DOHH2 (cell line): ENCODE measurements around the gene RPL41.

Experiments
- H3F3A ChIP-seq: fragments of 200-600 bp; sonication (generic), shearing (Covaris generic); 2 replicates; pipeline ENCODE4 v1.6.0; 2016; ENCODE audit warnings: antibody characterized with exemption, mild to moderate bottlenecking; ENCODE audit not compliant: control insufficient read depth, insufficient read depth
- H3K27ac ChIP-seq: fragments of 200-600 bp; sonication (generic); 2 replicates; pipeline ENCODE4 v1.5.1; 2014; ENCODE audit warnings: low read depth, mild to moderate bottlenecking, low read length, moderate library complexity
- H3K27me3 ChIP-seq: fragments of 200-600 bp; sonication (generic); 2 replicates; pipeline ENCODE4 v1.6.1; 2014; ENCODE audit warnings: mild to moderate bottlenecking, low read length, mixed read lengths; ENCODE audit not compliant: control insufficient read depth
- H3K36me3 ChIP-seq: fragments of 200-600 bp; sonication (generic); 2 replicates; pipeline ENCODE4 v1.6.1; 2014; ENCODE audit warnings: mild to moderate bottlenecking, low read length, moderate library complexity, mixed read lengths; ENCODE audit not compliant: control insufficient read depth
- H3K4me1 ChIP-seq: fragments of 200-600 bp; sonication (generic); 2 replicates; pipeline ENCODE4 v1.6.1; 2014; ENCODE audit warnings: mild to moderate bottlenecking, low read length, mixed read lengths; ENCODE audit not compliant: control insufficient read depth
- H3K4me2 ChIP-seq: fragments of 200-600 bp; sonication (generic); 2 replicates; pipeline ENCODE4 v1.6.0; 2014; ENCODE audit warnings: mild to moderate bottlenecking, low read length, moderate library complexity
- H3K4me3 ChIP-seq: fragments of 200-600 bp; sonication (generic); 2 replicates; pipeline ENCODE4 v1.5.1; 2014; ENCODE audit warnings: mild to moderate bottlenecking, low read length, mixed read lengths
- H3K79me2 ChIP-seq: fragments of 200-600 bp; sonication (generic); 2 replicates; pipeline ENCODE4 v1.6.1; 2014; ENCODE audit warnings: mild to moderate bottlenecking, low read length, mixed read lengths; ENCODE audit not compliant: control insufficient read depth
- H3K9me2 ChIP-seq: fragments of 200-600 bp; sonication (generic); replicated peaks from 2 replicates; pipeline ENCODE4 v1.6.1; 2014; ENCODE audit warnings: mild to moderate bottlenecking, low read length, mixed read lengths; ENCODE audit not compliant: control insufficient read depth
- H3K9me3 ChIP-seq: fragments of 200-600 bp; sonication (generic); 2 replicates; pipeline ENCODE4 v1.6.1; 2014; ENCODE audit warnings: antibody characterized with exemption, low read length, mixed read lengths; ENCODE audit not compliant: control insufficient read depth, insufficient read depth
- H4K20me1 ChIP-seq: fragments of 200-600 bp; sonication (generic); 2 replicates; pipeline ENCODE4 v1.6.0; 2014; ENCODE audit warnings: low read depth, mild to moderate bottlenecking, antibody characterized with exemption, low read length, moderate library complexity; ENCODE audit not compliant: control insufficient read depth, insufficient read depth
- CTCF ChIP-seq: fragments of 200-600 bp; sonication (generic); IDR thresholded peaks from one replicate; pipeline ENCODE4 v1.5.1; 2014; ENCODE audit warnings: antibody characterized with exemption, mild to moderate bottlenecking, low read depth, low read length; ENCODE audit not compliant: poor library complexity, severe bottlenecking
- EZH2phosphoT487 ChIP-seq: fragments of 200-600 bp; sonication (generic); IDR thresholded peaks from 2 replicates; pipeline ENCODE4 v1.6.1; 2017; ENCODE audit warnings: borderline replicate concordance, mild to moderate bottlenecking, antibody characterized with exemption, low read length, moderate library complexity, mixed read lengths

The RPL41 gene

GRCh38 chr12:56152756-56153677 lies 36.6 kb downstream of the RPL41 start:
- H3K27ac ChIP-seq: no peak overlapping the region
- H3K9me3 ChIP-seq: no peaks in the 10 kb centered on the region
- no peaks in the 10 kb centered on the region for H4K20me1 ChIP-seq
- peaks cover 34% of the 10 kb centered on the region for H3K79me2 ChIP-seq
- H3K27me3 ChIP-seq: no peaks in the 10 kb centered on the region
- H3K36me3 ChIP-seq: peaks cover 26% of the 10 kb centered on the region
- peak overlapping the region; percentile 98 for H3K4me2 ChIP-seq
- no peaks in the 10 kb centered on the region for H3K9me2 ChIP-seq
- H3K4me1 ChIP-seq: peaks cover 34% of the 10 kb centered on the region
- H3K4me3 ChIP-seq: peak overlapping the region; percentile 94
- TF ChIP-seq CTCF (no peak), EZH2phosphoT487 (no peak)
- peaks cover 5% of the 10 kb centered on the region; the same call in 1 of the 2 replicates for H3F3A ChIP-seq

GRCh38 chr12:56153678-56154065 lies 37.2 kb downstream of the RPL41 start:
- TF ChIP-seq CTCF: no peak
- TF ChIP-seq EZH2phosphoT487: no peak
- Histone ChIP-seq H3K4me3 (peak overlapping the region; percentile 94), H3K9me2 (no peaks in the 10 kb centered on the region), H3F3A (peaks cover 5% of the 10 kb centered on the region; the same call in 1 of the 2 replicates), H3K4me2 (peak overlapping the region; percentile 98), H3K27me3 (no peaks in the 10 kb centered on the region), H3K36me3 (peaks cover 31% of the 10 kb centered on the region), H3K79me2 (peaks cover 40% of the 10 kb centered on the region), H3K27ac (no peak overlapping the region), H3K9me3 (no peaks in the 10 kb centered on the region), H4K20me1 (peaks cover 2% of the 10 kb centered on the region; the same call in 1 of the 2 replicates), H3K4me1 (peaks cover 34% of the 10 kb centered on the region)

GRCh38 chr12:56154246-56154771 lies 37.9 kb downstream of the RPL41 start:
- Histone ChIP-seq H3K27ac (no peak overlapping the region), H3K4me1 (peaks cover 37% of the 10 kb centered on the region)

More at GRCh38 chr12:56154246-56154771, 37.9 kb downstream of the RPL41 start:
- H3K9me2 ChIP-seq: no peaks in the 10 kb centered on the region
- no peaks in the 10 kb centered on the region for H3K9me3 ChIP-seq
- peaks cover 47% of the 10 kb centered on the region for H3K79me2 ChIP-seq
- H3K4me3 ChIP-seq: no peak overlapping the region
- peaks cover 37% of the 10 kb centered on the region for H3K36me3 ChIP-seq
- H3K4me2 ChIP-seq: peak overlapping the region; percentile 98; the same call in 1 of the 2 replicates
- TF ChIP-seq CTCF (no peak), EZH2phosphoT487 (no peak)
- peaks cover 5% of the 10 kb centered on the region; the same call in 1 of the 2 replicates for H3F3A ChIP-seq
- H4K20me1 ChIP-seq: peaks cover 8% of the 10 kb centered on the region
- no peaks in the 10 kb centered on the region for H3K27me3 ChIP-seq
